ENCODE data around the gene MC1R.
"Not testable (repeated sequence)": the region's sequence is repeated elsewhere in the genome, so short reads cannot be mapped to it uniquely, and the experiment has no call there.

MC1R gene

DNA sequence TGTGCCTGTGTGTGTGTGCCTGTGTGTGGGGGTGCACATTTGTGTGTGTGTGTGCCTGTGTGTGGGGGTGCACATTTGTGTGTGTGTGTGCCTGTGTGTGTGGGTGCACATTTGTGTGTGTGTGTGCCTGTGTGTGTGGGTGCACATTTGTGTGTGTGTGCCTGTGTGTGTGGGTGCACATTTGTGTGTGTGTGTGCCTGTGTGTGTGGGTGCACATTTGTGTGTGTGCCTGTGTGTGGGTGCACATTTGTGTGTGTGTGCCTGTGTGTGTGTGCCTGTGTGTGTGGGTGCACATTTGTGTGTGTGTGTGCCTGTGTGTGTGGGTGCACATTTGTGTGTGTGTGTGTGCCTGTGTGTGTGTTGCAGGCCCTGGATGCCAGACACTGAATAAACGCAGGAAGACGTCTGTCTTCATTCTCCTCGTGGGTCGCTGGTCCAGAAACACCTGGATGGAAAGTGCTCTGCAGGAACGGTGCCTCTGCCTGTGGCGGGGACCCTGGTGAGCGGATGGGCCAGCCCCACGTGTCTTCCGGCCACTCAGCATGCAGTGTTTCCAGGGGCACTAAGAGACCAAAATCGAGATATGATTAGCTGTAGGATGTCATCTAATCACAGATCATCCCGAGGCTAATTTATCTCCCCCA, 3.9 kb upstream of the MC1R start:
- not testable (repeated sequence) for DNase-seq, ATAC-seq

- DNase-seq (no peak), ATAC-seq (no peak)
Observed at GRCh38 chr16:89915303-89916232, 3.1 kb upstream of the MC1R start.

- DNase-seq (peak; percentile 87), ATAC-seq (peak; percentile 82)
Observed at GRCh38 chr16:89917773-89918452, 749 bp upstream of the MC1R start.

DNA sequence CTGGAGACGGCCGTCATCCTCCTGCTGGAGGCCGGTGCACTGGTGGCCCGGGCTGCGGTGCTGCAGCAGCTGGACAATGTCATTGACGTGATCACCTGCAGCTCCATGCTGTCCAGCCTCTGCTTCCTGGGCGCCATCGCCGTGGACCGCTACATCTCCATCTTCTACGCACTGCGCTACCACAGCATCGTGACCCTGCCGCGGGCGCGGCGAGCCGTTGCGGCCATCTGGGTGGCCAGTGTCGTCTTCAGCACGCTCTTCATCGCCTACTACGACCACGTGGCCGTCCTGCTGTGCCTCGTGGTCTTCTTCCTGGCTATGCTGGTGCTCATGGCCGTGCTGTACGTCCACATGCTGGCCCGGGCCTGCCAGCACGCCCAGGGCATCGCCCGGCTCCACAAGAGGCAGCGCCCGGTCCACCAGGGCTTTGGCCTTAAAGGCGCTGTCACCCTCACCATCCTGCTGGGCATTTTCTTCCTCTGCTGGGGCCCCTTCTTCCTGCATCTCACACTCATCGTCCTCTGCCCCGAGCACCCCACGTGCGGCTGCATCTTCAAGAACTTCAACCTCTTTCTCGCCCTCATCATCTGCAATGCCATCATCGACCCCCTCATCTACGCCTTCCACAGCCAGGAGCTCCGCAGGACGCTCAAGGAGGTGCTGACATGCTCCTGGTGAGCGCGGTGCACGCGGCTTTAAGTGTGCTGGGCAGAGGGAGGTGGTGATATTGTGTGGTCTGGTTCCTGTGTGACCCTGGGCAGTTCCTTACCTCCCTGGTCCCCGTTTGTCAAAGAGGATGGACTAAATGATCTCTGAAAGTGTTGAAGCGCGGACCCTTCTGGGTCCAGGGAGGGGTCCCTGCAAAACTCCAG, 1.1 kb downstream of the MC1R start:
- ATAC-seq (no peak), DNase-seq (no peak)

DNA sequence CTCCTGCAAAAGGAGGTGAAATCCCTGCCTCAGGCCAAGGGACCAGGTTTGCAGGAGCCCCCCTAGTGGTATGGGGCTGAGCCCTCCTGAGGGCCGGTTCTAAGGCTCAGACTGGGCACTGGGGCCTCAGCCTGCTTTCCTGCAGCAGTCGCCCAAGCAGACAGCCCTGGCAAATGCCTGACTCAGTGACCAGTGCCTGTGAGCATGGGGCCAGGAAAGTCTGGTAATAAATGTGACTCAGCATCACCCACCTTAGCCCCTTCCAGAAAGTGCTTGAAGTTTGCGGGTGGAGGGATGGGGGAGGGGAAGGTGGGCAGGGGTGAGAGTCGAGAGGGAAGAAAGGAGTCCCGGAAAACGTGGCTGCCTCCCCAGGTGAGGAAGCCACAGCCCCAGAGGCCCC, 2.1 kb downstream of the MC1R start:
- no peak for DNase-seq
- no peak for ATAC-seq

GRCh38 chr16:89921131-89921701, 2.6 kb downstream of the MC1R start:
- DNase-seq: no peak
- ATAC-seq: no peak

DNA sequence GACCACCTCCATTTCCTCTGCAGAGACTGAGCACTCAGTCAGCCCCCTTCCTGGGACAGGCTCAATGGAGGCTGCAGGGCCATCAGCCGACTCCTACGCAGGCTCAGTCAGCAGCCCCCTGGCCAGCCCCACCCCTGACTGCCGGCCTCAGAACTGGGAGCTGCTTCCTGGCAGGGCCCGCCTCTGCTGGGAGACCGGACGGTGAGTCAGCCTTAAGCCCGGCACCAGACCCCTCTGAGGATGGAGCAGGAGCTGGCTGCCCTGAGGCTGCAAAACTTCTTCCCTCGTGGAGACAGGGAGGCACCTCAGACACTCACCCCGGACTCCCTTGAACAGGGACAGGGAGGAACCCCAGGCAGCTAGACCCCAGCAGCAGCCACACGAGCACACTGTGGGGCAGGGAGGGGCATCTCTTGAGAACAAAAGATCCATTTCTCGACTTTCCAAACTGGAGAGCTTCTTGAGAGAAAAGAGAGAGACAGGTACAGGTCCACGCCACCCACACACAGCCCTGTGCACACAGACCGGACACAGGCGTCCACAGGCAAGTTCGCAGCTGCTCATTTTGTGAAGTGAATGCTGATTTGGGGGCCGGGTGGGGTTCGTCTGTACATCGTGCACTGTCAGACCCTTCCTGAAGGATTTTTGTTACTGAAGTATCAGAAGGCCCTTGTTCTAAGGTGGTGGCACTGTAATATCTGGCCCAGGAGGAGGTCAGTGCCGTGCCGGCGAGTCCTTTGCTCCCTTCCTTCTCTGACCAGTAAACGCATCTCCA, 3.2 kb downstream of the MC1R start:
- ATAC-seq: no peak
- DNase-seq: peak; percentile 42

GRCh38 chr16:89922477-89922883, 3.8 kb downstream of the MC1R start:
- ATAC-seq (no peak), DNase-seq (peak; percentile 67)

- peak; percentile 29 for ATAC-seq
- peak; percentile 61 for DNase-seq
Observed at GRCh38 chr16:89922884-89923639, 4.4 kb downstream of the MC1R start, which contains the start of gene TUBB3. TSS of gene TUBB3 (plus strand) at chr16:89923342. CDS start at chr16:89923402, 60 bp downstream.

- no peak for ATAC-seq
- DNase-seq: no peak
Observed at GRCh38 chr16:89923640-89924296, 5.1 kb downstream of the MC1R start.

GRCh38 chr16:89924297-89924924, 5.7 kb downstream of the MC1R start:
- no peak for ATAC-seq
- DNase-seq: peak; percentile 33

GRCh38 chr16:89924925-89925307, 6.3 kb downstream of the MC1R start:
- no peak for DNase-seq
- ATAC-seq: no peak

- ATAC-seq (no peak), DNase-seq (no peak)
Observed at GRCh38 chr16:89925596-89926079, 7.0 kb downstream of the MC1R start.

- ATAC-seq: no peak
Observed at GRCh38 chr16:89931305-89931896, 12.7 kb downstream of the MC1R start.

DNA sequence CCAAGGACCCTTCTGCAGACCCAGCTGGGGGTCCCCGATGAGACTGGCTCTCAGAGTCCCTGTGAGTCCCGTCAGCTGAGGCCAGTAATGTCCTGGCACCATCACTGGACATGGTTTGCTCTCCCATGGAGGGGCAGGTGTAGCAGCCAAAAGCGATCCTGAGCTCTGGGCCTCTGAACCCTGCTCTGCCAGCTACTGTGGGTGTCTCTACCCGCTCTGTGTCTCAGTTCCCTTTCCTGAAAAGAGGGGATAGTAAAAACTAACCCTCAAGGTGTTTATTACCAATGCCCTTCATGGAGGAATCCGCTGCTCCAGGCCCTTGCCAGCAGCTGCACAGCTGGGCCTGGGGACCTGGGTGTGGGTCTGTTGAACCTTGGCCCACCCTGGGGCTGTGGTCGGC, 13.3 kb downstream of the MC1R start:
- no peak for DNase-seq
- no peak for ATAC-seq

More at GRCh38 chr16:89931305-89931896, 12.7 kb downstream of the MC1R start:
- no peak for DNase-seq

GRCh38 chr16:89934019-89934418, 15.4 kb downstream of the MC1R start:
- not testable (repeated sequence) for DNase-seq, ATAC-seq

DNA sequence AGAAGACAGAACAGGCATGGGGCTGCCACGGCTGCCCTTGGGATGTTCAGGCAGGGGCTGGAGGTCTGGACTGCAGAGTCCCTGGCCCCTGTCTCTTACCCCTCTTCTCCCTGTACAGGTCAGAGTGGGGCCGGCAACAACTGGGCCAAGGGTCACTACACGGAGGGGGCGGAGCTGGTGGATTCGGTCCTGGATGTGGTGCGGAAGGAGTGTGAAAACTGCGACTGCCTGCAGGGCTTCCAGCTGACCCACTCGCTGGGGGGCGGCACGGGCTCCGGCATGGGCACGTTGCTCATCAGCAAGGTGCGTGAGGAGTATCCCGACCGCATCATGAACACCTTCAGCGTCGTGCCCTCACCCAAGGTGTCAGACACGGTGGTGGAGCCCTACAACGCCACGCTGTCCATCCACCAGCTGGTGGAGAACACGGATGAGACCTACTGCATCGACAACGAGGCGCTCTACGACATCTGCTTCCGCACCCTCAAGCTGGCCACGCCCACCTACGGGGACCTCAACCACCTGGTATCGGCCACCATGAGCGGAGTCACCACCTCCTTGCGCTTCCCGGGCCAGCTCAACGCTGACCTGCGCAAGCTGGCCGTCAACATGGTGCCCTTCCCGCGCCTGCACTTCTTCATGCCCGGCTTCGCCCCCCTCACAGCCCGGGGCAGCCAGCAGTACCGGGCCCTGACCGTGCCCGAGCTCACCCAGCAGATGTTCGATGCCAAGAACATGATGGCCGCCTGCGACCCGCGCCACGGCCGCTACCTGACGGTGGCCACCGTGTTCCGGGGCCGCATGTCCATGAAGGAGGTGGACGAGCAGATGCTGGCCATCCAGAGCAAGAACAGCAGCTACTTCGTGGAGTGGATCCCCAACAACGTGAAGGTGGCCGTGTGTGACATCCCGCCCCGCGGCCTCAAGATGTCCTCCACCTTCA, 16.2 kb downstream of the MC1R start:
- ATAC-seq (no peak), DNase-seq (no peak)
